SKM-1 (cell line): ENCODE data around the gene GPR89B.
"Not testable (repeated sequence)": the region's sequence is repeated elsewhere in the genome, so short reads cannot be mapped to it uniquely, and the experiment has no call there.

Source experiments
- DNase-seq: peaks from one replicate; lab custom pipeline; 2025; ENCODE audit not compliant: unreplicated experiment; lab: John Stamatoyannopoulos, UW

GPR89B gene

GRCh38 chr1:147928236-147929132, at the start of gene GPR89B:
TSS of gene GPR89B (plus strand) at chr1:147928420. CDS start at chr1:147928537, 117 bp downstream.
- peak; percentile 69 for DNase-seq

GRCh38 chr1:147879911-147880310, 48.3 kb upstream of the GPR89B start:
- no peak for DNase-seq

GRCh38 chr1:147882535-147882934, 45.7 kb upstream of the GPR89B start:
- DNase-seq = no peak

GRCh38 chr1:147890177-147890790, 37.9 kb upstream of the GPR89B start:
- DNase-seq = peak; percentile 11

GRCh38 chr1:147891088-147891487, 37.1 kb upstream of the GPR89B start:
- no peak for DNase-seq

- DNase-seq = peak; percentile 4
Measured at GRCh38 chr1:147892216-147892615, 36.0 kb upstream of the GPR89B start.

- DNase-seq = peak; percentile 55
Measured at GRCh38 chr1:147892731-147893214, 35.4 kb upstream of the GPR89B start.

- DNase-seq = no peak
Measured at GRCh38 chr1:147895123-147895522, 33.1 kb upstream of the GPR89B start.

GRCh38 chr1:147897029-147897752, 31.0 kb upstream of the GPR89B start:
- DNase-seq = no peak

- no peak for DNase-seq
Measured at GRCh38 chr1:147897789-147898188, 30.4 kb upstream of the GPR89B start.

- DNase-seq = no peak
Measured at GRCh38 chr1:147902253-147902845, 25.9 kb upstream of the GPR89B start, which contains the start of gene GJA8. TSS of gene GJA8 (plus strand) at chr1:147902795. CDS start at chr1:147907956, 5,161 bp downstream.

- DNase-seq = no peak
Measured at GRCh38 chr1:147904726-147905125, 23.5 kb upstream of the GPR89B start.

- no peak for DNase-seq
Measured at GRCh38 chr1:147907786-147908509, 20.3 kb upstream of the GPR89B start.

- DNase-seq = no peak
Measured at GRCh38 chr1:147912553-147912952, 15.7 kb upstream of the GPR89B start.

GRCh38 chr1:147913362-147913942, 14.8 kb upstream of the GPR89B start:
- no peak for DNase-seq

GRCh38 chr1:147919896-147920295, 8.3 kb upstream of the GPR89B start:
- no peak for DNase-seq

- no peak for DNase-seq
Measured at GRCh38 chr1:147924813-147925212, 3.4 kb upstream of the GPR89B start.

- not testable (repeated sequence) for DNase-seq
Measured at GRCh38 chr1:147927215-147927614, 1.0 kb upstream of the GPR89B start.

- not testable (repeated sequence) for DNase-seq
Measured at GRCh38 chr1:147927689-147928088, 531 bp upstream of the GPR89B start.

GRCh38 chr1:147931137-147931536, 2.9 kb downstream of the GPR89B start:
- not testable (repeated sequence) for DNase-seq
